PC-3 (cell line): ENCODE results near the gene MARK4.

Experiments
- EZH2 ChIP-seq: fragments of 300-600 bp; sonication (generic); IDR thresholded peaks from one replicate; pipeline ENCODE4 v1.6.1; 2017; ENCODE audit warnings: antibody characterized with exemption, mild to moderate bottlenecking, low read length; ENCODE audit not compliant: unreplicated experiment
- EZH2phosphoT487 ChIP-seq: fragments of 300-600 bp; sonication (generic); IDR thresholded peaks from 2 replicates; pipeline ENCODE4 v1.6.1; 2018; ENCODE audit warnings: mild to moderate bottlenecking, antibody characterized with exemption, low read length, borderline replicate concordance
- TF ChIP-seq, protein P1 (sequence below): fragments of 300-600 bp; sonication (generic); conservative IDR thresholded peaks from 2 replicates; pipeline ENCODE4 v1.5.1; 2017; ENCODE audit warnings: antibody characterized with exemption, low read depth, mild to moderate bottlenecking, low read length

DNA sequence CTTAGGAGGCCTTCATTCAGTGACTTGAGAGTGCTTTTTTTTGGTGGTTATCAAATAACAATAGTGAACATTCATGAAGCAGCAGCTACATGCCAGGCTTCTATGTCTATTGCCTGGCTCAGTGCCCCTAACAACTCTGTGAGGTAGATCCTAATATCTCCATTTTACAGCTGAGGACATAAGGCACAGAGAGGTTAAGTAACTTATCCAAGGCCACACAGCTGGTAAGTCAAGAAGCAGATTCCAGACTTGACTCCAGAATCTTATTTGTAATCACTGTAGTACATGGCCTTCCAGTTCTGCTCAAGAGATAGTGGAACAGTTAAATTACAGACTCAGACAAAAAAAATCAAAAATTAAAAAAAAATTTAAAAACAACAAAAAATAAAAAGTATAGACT lies 44.8 kb downstream of the MARK4 start:
- TF ChIP-seq, protein P1, sequence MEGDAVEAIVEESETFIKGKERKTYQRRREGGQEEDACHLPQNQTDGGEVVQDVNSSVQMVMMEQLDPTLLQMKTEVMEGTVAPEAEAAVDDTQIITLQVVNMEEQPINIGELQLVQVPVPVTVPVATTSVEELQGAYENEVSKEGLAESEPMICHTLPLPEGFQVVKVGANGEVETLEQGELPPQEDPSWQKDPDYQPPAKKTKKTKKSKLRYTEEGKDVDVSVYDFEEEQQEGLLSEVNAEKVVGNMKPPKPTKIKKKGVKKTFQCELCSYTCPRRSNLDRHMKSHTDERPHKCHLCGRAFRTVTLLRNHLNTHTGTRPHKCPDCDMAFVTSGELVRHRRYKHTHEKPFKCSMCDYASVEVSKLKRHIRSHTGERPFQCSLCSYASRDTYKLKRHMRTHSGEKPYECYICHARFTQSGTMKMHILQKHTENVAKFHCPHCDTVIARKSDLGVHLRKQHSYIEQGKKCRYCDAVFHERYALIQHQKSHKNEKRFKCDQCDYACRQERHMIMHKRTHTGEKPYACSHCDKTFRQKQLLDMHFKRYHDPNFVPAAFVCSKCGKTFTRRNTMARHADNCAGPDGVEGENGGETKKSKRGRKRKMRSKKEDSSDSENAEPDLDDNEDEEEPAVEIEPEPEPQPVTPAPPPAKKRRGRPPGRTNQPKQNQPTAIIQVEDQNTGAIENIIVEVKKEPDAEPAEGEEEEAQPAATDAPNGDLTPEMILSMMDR: no peak
- TF ChIP-seq EZH2 (no peak), EZH2phosphoT487 (no peak)
